ENCODE results near the gene DCLK2.

GRCh38 chr4:150253416-150253815 lies 175.2 kb downstream of the DCLK2 start:
- TF ChIP-seq CTCF (IDR thresholded peaks at IDR 0.05; ENCODE audit: low read depth, low read length) (no peak), EZH2phosphoT487 (IDR thresholded peaks at IDR 0.05; ENCODE audit: low read depth) (no peak)

Measured in OCI-LY3 (cell line).